ENCODE data around the gene OR13C3.
"Not testable (repeated sequence)": the region's sequence is repeated elsewhere in the genome, so short reads cannot be mapped to it uniquely, and the experiment has no call there.

Gene OR13C3

GRCh38 chr9:104536756-104537155 lies at the start of gene OR13C3:
OR13C3 (minus strand) TSS chr9:104536856; CDS start chr9:104536723, 133 bp downstream.
- FAIRE-seq (no peak), DNase-seq (ENCODE audit: extremely low spot score, insufficient read length, low read depth) (no peak)

GRCh38 chr9:104580562-104580961 lies 43.9 kb upstream of the OR13C3 start:
- FAIRE-seq (no peak), DNase-seq (ENCODE audit: extremely low spot score, insufficient read length, low read depth) (no peak)

- FAIRE-seq, result no peak
- DNase-seq (ENCODE audit: extremely low spot score, insufficient read length, low read depth), result no peak
Observed at GRCh38 chr9:104577263-104577662, 40.6 kb upstream of the OR13C3 start.

GRCh38 chr9:104575456-104575855 lies 38.8 kb upstream of the OR13C3 start:
- DNase-seq (ENCODE audit: extremely low spot score, insufficient read length, low read depth), result no peak
- FAIRE-seq, result no peak

- FAIRE-seq (no peak), DNase-seq (ENCODE audit: extremely low spot score, insufficient read length, low read depth) (no peak)
Observed at GRCh38 chr9:104572612-104573011, 36.0 kb upstream of the OR13C3 start.

- no peak for FAIRE-seq
Observed at GRCh38 chr9:104568868-104569267, 32.2 kb upstream of the OR13C3 start, which contains the start of gene OR13C8. OR13C8 (plus strand) TSS chr9:104569168; CDS start chr9:104569168, 0 bp downstream.

GRCh38 chr9:104564358-104564757 lies 27.7 kb upstream of the OR13C3 start:
- no peak for FAIRE-seq
- DNase-seq (ENCODE audit: extremely low spot score, insufficient read length, low read depth), result no peak

More at GRCh38 chr9:104568868-104569267, 32.2 kb upstream of the OR13C3 start, which contains the start of gene OR13C8:
- no peak for DNase-seq (ENCODE audit: extremely low spot score, insufficient read length, low read depth)

GRCh38 chr9:104556830-104557634 lies 20.4 kb upstream of the OR13C3 start:
- FAIRE-seq (peak; percentile 35), DNase-seq (ENCODE audit: extremely low spot score, insufficient read length, low read depth) (no peak)

GRCh38 chr9:104555521-104555920 lies 18.9 kb upstream of the OR13C3 start:
- no peak for FAIRE-seq
- no peak for DNase-seq (ENCODE audit: extremely low spot score, insufficient read length, low read depth)

GRCh38 chr9:104553261-104553660 lies 16.6 kb upstream of the OR13C3 start:
- FAIRE-seq (no peak), DNase-seq (ENCODE audit: extremely low spot score, insufficient read length, low read depth) (no peak)

GRCh38 chr9:104544644-104545043 lies 8.0 kb upstream of the OR13C3 start:
- no peak for FAIRE-seq
- no peak for DNase-seq (ENCODE audit: extremely low spot score, insufficient read length, low read depth)

- FAIRE-seq (no peak), DNase-seq (ENCODE audit: extremely low spot score, insufficient read length, low read depth) (no peak)
Observed at GRCh38 chr9:104539275-104539674, 2.6 kb upstream of the OR13C3 start.

GRCh38 chr9:104527109-104527508 lies 9.5 kb downstream of the OR13C3 start, which contains the start of gene OR13C4:
OR13C4 (minus strand) TSS chr9:104527209; CDS start chr9:104527209, 0 bp downstream.
- DNase-seq (ENCODE audit: extremely low spot score, insufficient read length, low read depth), result no peak
- FAIRE-seq, result no peak

- not testable (repeated sequence) for DNase-seq (ENCODE audit: extremely low spot score, insufficient read length, low read depth); FAIRE-seq
Observed at GRCh38 chr9:104520241-104520640, 16.4 kb downstream of the OR13C3 start.

- FAIRE-seq, result no peak
- no peak for DNase-seq (ENCODE audit: extremely low spot score, insufficient read length, low read depth)
Observed at GRCh38 chr9:104514901-104515300, 21.8 kb downstream of the OR13C3 start.

- DNase-seq (ENCODE audit: extremely low spot score, insufficient read length, low read depth) (no peak), FAIRE-seq (no peak)
Observed at GRCh38 chr9:104506565-104506964, 30.1 kb downstream of the OR13C3 start.

GRCh38 chr9:104503963-104504362 lies 32.7 kb downstream of the OR13C3 start, which contains the start of gene OR13F1:
OR13F1 (plus strand) TSS chr9:104504263; CDS start chr9:104504263, 0 bp downstream.
- DNase-seq (ENCODE audit: extremely low spot score, insufficient read length, low read depth) (no peak), FAIRE-seq (no peak)

- DNase-seq (ENCODE audit: extremely low spot score, insufficient read length, low read depth), result no peak
- FAIRE-seq, result no peak
Observed at GRCh38 chr9:104503440-104503839, 33.2 kb downstream of the OR13C3 start.

- FAIRE-seq (no peak), DNase-seq (ENCODE audit: extremely low spot score, insufficient read length, low read depth) (no peak)
Observed at GRCh38 chr9:104494808-104495207, 41.8 kb downstream of the OR13C3 start.

Measured in GM18507 (cell line).